Chondrocyte (in vitro differentiated cells): ENCODE data around the gene MRPL52. TPM values are rescaled to one million over a fixed set of nuclear protein-coding genes. Genes with fewer than 3 reads are reported as not detected.

Source experiments
- DNase-seq: peaks from one replicate; pipeline ENCODE4 v3.0.0; 2021; ENCODE audit warnings: mixed read lengths, low spot score
- H3K27ac Mint-ChIP-seq: one replicate; pipeline ENCODE4 v1.8.0; 2021; ENCODE audit warnings: mild to moderate bottlenecking, moderate library complexity, mixed read lengths; ENCODE audit not compliant: unreplicated experiment
- H3K27me3 Mint-ChIP-seq: 2 replicates; pipeline ENCODE4 v1.8.0; 2021; ENCODE audit warnings: low read depth, mixed read lengths
- H3K36me3 Mint-ChIP-seq: 2 replicates; pipeline ENCODE4 v1.8.0; 2021; ENCODE audit warnings: low read depth, mixed read lengths
- H3K4me1 Mint-ChIP-seq: 2 replicates; pipeline ENCODE4 v1.8.0; 2021; ENCODE audit warnings: low read depth, mild to moderate bottlenecking, mixed read lengths
- H3K4me3 Mint-ChIP-seq: one replicate; pipeline ENCODE4 v1.8.0; 2021; ENCODE audit warnings: mild to moderate bottlenecking, moderate library complexity, mixed read lengths; ENCODE audit not compliant: unreplicated experiment
- H3K9me3 Mint-ChIP-seq: 2 replicates; pipeline ENCODE4 v1.8.0; 2021; ENCODE audit warnings: low read depth, mixed read lengths
- total RNA-seq: library from RNA; stranded (reverse); gene quantifications from 3 replicates; pipeline ENCODE4 v1.2.1, GENCODE V29; 2021
- TF ChIP-seq, protein P1 (sequence below): fragments of 200-600 bp; sonication (generic); IDR thresholded peaks from 2 replicates; pipeline ENCODE4 v1.5.0; 2021; ENCODE audit warnings: antibody characterized with exemption, mild to moderate bottlenecking, moderate library complexity

MRPL52 gene
- total RNA-seq, 1 donor from 2014 or later: 71.5 TPM

GRCh38 chr14:22837750-22838538 lies 8.3 kb downstream of the MRPL52 start:
- Mint-ChIP-seq H3K27ac (peak overlapping the region; percentile 92), H3K9me3 (no peaks in the 10 kb centered on the region), H3K4me1 (peaks cover 60% of the 10 kb centered on the region), H3K36me3 (peaks cover 31% of the 10 kb centered on the region), H3K27me3 (no peaks in the 10 kb centered on the region), H3K4me3 (peak overlapping the region; percentile 100)
- no peak for DNase-seq
- TF ChIP-seq, protein P1, sequence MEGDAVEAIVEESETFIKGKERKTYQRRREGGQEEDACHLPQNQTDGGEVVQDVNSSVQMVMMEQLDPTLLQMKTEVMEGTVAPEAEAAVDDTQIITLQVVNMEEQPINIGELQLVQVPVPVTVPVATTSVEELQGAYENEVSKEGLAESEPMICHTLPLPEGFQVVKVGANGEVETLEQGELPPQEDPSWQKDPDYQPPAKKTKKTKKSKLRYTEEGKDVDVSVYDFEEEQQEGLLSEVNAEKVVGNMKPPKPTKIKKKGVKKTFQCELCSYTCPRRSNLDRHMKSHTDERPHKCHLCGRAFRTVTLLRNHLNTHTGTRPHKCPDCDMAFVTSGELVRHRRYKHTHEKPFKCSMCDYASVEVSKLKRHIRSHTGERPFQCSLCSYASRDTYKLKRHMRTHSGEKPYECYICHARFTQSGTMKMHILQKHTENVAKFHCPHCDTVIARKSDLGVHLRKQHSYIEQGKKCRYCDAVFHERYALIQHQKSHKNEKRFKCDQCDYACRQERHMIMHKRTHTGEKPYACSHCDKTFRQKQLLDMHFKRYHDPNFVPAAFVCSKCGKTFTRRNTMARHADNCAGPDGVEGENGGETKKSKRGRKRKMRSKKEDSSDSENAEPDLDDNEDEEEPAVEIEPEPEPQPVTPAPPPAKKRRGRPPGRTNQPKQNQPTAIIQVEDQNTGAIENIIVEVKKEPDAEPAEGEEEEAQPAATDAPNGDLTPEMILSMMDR: no peak

DNA sequence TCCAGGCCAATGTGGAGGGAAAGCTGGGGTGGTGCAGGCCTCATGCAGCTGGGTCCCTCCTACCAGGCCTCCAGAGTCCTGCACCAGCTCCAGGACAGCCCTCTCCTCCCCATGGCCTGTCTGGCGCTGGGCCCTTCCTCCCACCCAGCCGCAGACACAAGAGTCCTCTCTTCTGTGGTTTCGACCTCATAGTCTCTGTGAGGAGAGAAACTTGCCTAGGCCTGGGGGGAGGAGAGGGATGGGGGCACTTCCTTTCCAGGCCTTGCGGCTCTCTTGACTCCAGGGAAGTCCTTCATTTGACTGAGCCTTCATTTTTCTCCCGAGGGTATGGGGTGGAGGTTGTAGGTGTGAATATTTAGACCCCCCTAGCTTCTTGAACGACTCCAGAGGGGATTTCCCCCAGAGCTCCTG lies 8.9 kb downstream of the MRPL52 start:
- peak overlapping the region; percentile 92 for H3K27ac Mint-ChIP-seq
- H3K36me3 Mint-ChIP-seq: peaks cover 36% of the 10 kb centered on the region
- H3K4me1 Mint-ChIP-seq: peaks cover 66% of the 10 kb centered on the region
- H3K9me3 Mint-ChIP-seq: no peaks in the 10 kb centered on the region
- no peaks in the 10 kb centered on the region for H3K27me3 Mint-ChIP-seq
- no peak for DNase-seq
- H3K4me3 Mint-ChIP-seq: peak overlapping the region; percentile 100
- TF ChIP-seq, protein P1: no peak

- H3K36me3 Mint-ChIP-seq: peaks cover 36% of the 10 kb centered on the region
- peaks cover 70% of the 10 kb centered on the region for H3K4me1 Mint-ChIP-seq
- H3K4me3 Mint-ChIP-seq: peak overlapping the region; percentile 100
- no peaks in the 10 kb centered on the region for H3K9me3 Mint-ChIP-seq
- TF ChIP-seq, protein P1: no peak
- peak overlapping the region; percentile 92 for H3K27ac Mint-ChIP-seq
- no peak for DNase-seq
- no peaks in the 10 kb centered on the region for H3K27me3 Mint-ChIP-seq
Measured at GRCh38 chr14:22839159-22839779, 9.6 kb downstream of the MRPL52 start.

- Mint-ChIP-seq H3K27me3 (no peaks in the 10 kb centered on the region), H3K36me3 (peaks cover 54% of the 10 kb centered on the region), H3K27ac (peak overlapping the region; percentile 71), H3K4me1 (peaks cover 79% of the 10 kb centered on the region), H3K4me3 (no peak overlapping the region), H3K9me3 (no peaks in the 10 kb centered on the region)
- DNase-seq: peak; percentile 66
- TF ChIP-seq, protein P1: no peak
Measured at GRCh38 chr14:22841311-22841710, 11.6 kb downstream of the MRPL52 start.

GRCh38 chr14:22841769-22842168 lies 12.1 kb downstream of the MRPL52 start:
- Mint-ChIP-seq H3K4me1 (peaks cover 84% of the 10 kb centered on the region), H3K9me3 (no peaks in the 10 kb centered on the region), H3K27me3 (no peaks in the 10 kb centered on the region), H3K27ac (peak overlapping the region; percentile 64), H3K4me3 (no peak overlapping the region), H3K36me3 (peaks cover 59% of the 10 kb centered on the region)
- TF ChIP-seq, protein P1: no peak
- DNase-seq: peak; percentile 43
